MM.1S (cell line): ENCODE results near the gene CCDC88B.

Source experiments
- DNase-seq: peaks from one replicate; pipeline ENCODE4 v3.0.0-alpha.2; 2015
- H2AFZ ChIP-seq: fragments of 300-600 bp; sonication (generic); 2 replicates; pipeline ENCODE4 v1.6.0; 2016; ENCODE audit warnings: antibody characterized with exemption, low read length
- H3F3A ChIP-seq: fragments of 300-600 bp; sonication (generic); 2 replicates; pipeline ENCODE4 v1.6.1; 2016; ENCODE audit warnings: mild to moderate bottlenecking, antibody characterized with exemption, low read length, moderate library complexity, mixed read lengths; ENCODE audit not compliant: insufficient read depth
- H3K27ac ChIP-seq: fragments of 300-600 bp; sonication (generic); 2 replicates; pipeline ENCODE4 v1.5.1; 2016; ENCODE audit warnings: mild to moderate bottlenecking, low read length
- H3K27me3 ChIP-seq: fragments of 300-600 bp; sonication (generic); replicated peaks from 2 replicates; pipeline ENCODE4 v1.6.0; 2016; ENCODE audit warnings: low read length; ENCODE audit not compliant: insufficient read depth
- H3K36me3 ChIP-seq: fragments of 300-600 bp; sonication (generic); replicated peaks from 2 replicates; pipeline ENCODE4 v1.6.1; 2016; ENCODE audit warnings: mild to moderate bottlenecking, low read length, mixed read lengths; ENCODE audit not compliant: insufficient read depth
- H3K4me1 ChIP-seq: fragments of 300-600 bp; sonication (generic); 2 replicates; pipeline ENCODE4 v1.6.1; 2016; ENCODE audit warnings: low read length, mixed read lengths
- H3K4me2 ChIP-seq: fragments of 300-600 bp; sonication (generic); 2 replicates; pipeline ENCODE4 v1.6.0; 2016; ENCODE audit warnings: low read depth, low read length
- H3K4me3 ChIP-seq: fragments of 300-600 bp; sonication (generic); 2 replicates; pipeline ENCODE4 v1.5.1; 2016; ENCODE audit warnings: low read length, mixed read lengths
- H3K79me2 ChIP-seq: fragments of 300-600 bp; sonication (generic); 2 replicates; pipeline ENCODE4 v1.6.1; 2016; ENCODE audit warnings: mixed run types, low read length, mixed read lengths
- H3K9ac ChIP-seq: fragments of 300-600 bp; sonication (generic); 2 replicates; pipeline ENCODE4 v1.6.1; 2016; ENCODE audit warnings: low read length, mixed read lengths
- H3K9me2 ChIP-seq: fragments of 300-600 bp; sonication (generic); replicated peaks from 2 replicates; pipeline ENCODE4 v1.6.1; 2016; ENCODE audit warnings: mild to moderate bottlenecking, low read length, mixed read lengths; ENCODE audit not compliant: insufficient read depth
- H3K9me3 ChIP-seq: fragments of 300-600 bp; sonication (generic); replicated peaks from 2 replicates; pipeline ENCODE4 v1.6.1; 2016; ENCODE audit warnings: mild to moderate bottlenecking, low read length, mixed read lengths; ENCODE audit not compliant: insufficient read depth
- H4K20me1 ChIP-seq: fragments of 300-600 bp; sonication (generic); 2 replicates; pipeline ENCODE4 v1.6.1; 2016; ENCODE audit warnings: mild to moderate bottlenecking, low read length, moderate library complexity, mixed read lengths; ENCODE audit not compliant: insufficient read depth
- EZH2 ChIP-seq: fragments of 300-600 bp; sonication (generic); optimal IDR thresholded peaks from 2 replicates; pipeline ENCODE3; 2017; ENCODE audit warnings: low read depth, mild to moderate bottlenecking, antibody characterized with exemption, low read length, mixed read lengths
- EZH2phosphoT487 ChIP-seq: fragments of 300-600 bp; sonication (generic); IDR thresholded peaks from 2 replicates; pipeline ENCODE4 v1.6.1; 2018; ENCODE audit warnings: antibody characterized with exemption, low read length
- TF ChIP-seq, protein P1 (sequence below): fragments of 300-600 bp; sonication (generic); IDR thresholded peaks from 2 replicates; pipeline ENCODE4 v1.5.1; 2016; ENCODE audit warnings: antibody characterized with exemption, low read length, mixed read lengths

CCDC88B gene

DNA sequence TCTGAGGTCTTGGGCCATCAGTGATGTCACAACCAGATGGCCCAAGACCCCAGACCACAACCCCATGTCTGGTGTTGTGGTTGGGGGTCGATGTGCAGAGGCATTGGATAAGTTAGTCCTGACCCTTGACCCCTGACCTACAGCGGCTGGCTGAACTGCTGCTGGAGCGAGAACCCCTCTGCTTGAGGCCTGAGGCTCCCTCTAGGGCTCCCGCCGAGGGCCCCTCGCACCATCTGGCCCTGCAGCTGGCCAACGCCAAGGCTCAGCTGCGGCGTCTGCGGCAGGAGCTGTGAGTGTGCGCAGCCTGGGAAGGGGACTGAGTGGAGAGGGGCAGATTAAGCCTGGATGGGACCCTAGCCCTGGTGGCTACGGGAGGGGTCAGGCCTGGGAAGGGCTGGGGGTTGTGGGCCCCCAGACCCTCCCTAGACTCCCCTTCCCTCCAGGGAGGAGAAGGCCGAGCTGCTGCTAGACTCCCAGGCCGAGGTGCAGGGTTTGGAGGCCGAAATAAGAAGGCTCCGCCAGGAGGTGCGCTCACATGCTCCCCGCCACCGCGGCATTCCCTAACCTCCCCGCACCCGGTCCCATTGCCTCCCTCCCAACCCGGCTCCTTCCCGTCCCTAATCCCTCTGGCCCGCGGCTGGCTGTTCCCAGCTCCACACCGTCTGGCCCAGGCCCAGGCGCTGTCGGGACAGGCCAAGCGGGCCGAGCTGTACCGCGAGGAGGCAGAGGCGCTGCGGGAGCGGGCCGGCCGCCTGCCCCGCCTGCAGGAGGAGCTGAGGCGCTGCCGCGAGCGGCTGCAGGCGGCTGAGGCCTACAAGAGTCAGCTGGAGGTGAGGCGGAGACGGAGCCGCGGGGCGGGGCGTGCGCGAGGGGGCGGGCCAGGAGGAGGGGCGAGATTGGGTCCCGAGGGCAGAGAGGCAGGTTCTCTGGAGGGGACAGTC, 2.1 kb downstream of the CCDC88B start:
- 0 out of 2 replicates have a peak overlapping the region, but pooled peaks have one; percentile 27 for H2AFZ ChIP-seq
- no peaks in the 10 kb centered on the region for H3K9me2 ChIP-seq

DNA sequence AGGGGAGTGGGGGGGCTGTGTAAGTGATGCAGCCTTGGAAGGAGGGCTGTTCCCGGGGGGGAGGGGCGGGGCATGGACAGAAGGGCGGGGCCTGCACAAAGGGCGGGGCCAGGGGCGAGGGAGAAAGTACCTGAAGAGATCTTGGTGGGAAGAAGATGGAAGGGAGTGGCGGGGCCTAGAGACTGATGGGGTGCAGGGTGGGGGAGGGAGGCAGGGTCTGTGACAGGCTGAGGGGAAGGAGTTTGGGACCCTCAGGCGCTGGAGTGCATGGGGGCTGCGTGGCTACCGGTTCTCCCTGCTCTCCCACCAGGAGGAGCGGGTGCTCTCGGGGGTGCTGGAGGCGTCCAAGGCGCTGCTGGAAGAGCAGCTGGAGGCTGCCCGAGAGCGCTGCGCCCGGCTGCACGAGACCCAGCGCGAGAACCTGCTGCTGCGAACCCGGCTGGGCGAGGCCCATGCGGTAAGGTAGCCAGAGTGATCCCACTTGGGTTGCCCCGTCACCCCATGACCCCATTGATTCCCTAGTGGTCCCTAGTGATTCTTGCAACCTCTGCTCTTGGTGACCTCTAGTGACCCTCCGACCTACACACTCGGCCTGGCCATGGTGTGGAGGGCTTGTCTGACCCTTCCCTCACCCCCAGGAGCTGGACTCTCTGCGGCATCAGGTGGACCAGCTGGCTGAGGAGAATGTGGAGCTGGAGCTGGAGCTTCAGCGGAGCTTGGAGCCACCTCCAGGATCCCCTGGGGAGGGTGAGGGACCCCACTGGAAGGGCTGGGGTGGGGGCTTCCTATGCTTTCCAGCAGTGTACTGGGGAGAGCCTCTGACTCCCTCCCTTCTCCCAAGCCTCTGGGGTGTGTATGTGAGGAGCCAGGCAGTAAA, 3.1 kb downstream of the CCDC88B start:
- Histone ChIP-seq H2AFZ (no peak overlapping the region), H3K4me2 (no peak overlapping the region), H3F3A (peaks cover 9% of the 10 kb centered on the region), H3K9me3 (no peaks in the 10 kb centered on the region), H3K9me2 (no peaks in the 10 kb centered on the region), H3K4me1 (peaks cover 7% of the 10 kb centered on the region), H3K36me3 (no peaks in the 10 kb centered on the region), H3K79me2 (peaks cover 39% of the 10 kb centered on the region), H3K27me3 (no peaks in the 10 kb centered on the region), H4K20me1 (no peaks in the 10 kb centered on the region), H3K9ac (no peak overlapping the region), H3K27ac (no peak overlapping the region), H3K4me3 (no peak overlapping the region)
- DNase-seq, result no peak
- TF ChIP-seq, protein P1, sequence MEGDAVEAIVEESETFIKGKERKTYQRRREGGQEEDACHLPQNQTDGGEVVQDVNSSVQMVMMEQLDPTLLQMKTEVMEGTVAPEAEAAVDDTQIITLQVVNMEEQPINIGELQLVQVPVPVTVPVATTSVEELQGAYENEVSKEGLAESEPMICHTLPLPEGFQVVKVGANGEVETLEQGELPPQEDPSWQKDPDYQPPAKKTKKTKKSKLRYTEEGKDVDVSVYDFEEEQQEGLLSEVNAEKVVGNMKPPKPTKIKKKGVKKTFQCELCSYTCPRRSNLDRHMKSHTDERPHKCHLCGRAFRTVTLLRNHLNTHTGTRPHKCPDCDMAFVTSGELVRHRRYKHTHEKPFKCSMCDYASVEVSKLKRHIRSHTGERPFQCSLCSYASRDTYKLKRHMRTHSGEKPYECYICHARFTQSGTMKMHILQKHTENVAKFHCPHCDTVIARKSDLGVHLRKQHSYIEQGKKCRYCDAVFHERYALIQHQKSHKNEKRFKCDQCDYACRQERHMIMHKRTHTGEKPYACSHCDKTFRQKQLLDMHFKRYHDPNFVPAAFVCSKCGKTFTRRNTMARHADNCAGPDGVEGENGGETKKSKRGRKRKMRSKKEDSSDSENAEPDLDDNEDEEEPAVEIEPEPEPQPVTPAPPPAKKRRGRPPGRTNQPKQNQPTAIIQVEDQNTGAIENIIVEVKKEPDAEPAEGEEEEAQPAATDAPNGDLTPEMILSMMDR, result no peak
- TF ChIP-seq EZH2phosphoT487 (no peak), EZH2 (no peak)

More for the DNA sequence above, 2.1 kb downstream of the CCDC88B start:
- peak overlapping the region; percentile 42 for H3K4me3 ChIP-seq
- H3K4me1 ChIP-seq, result peaks cover 7% of the 10 kb centered on the region
- DNase-seq, result peak; percentile 91
- peaks cover 39% of the 10 kb centered on the region for H3K79me2 ChIP-seq
- H3K27ac ChIP-seq, result no peak overlapping the region
- TF ChIP-seq, protein P1, result peak; percentile 41
- TF ChIP-seq EZH2, result no peak
- no peaks in the 10 kb centered on the region for H4K20me1 ChIP-seq
- H3K4me2 ChIP-seq, result peak overlapping the region; percentile 72
- no peaks in the 10 kb centered on the region for H3K9me3 ChIP-seq
- H3K27me3 ChIP-seq, result no peaks in the 10 kb centered on the region
- H3K36me3 ChIP-seq, result no peaks in the 10 kb centered on the region
- H3K9ac ChIP-seq, result peak overlapping the region; percentile 21; the same call in 1 of the 2 replicates
- peaks cover 9% of the 10 kb centered on the region for H3F3A ChIP-seq

DNA sequence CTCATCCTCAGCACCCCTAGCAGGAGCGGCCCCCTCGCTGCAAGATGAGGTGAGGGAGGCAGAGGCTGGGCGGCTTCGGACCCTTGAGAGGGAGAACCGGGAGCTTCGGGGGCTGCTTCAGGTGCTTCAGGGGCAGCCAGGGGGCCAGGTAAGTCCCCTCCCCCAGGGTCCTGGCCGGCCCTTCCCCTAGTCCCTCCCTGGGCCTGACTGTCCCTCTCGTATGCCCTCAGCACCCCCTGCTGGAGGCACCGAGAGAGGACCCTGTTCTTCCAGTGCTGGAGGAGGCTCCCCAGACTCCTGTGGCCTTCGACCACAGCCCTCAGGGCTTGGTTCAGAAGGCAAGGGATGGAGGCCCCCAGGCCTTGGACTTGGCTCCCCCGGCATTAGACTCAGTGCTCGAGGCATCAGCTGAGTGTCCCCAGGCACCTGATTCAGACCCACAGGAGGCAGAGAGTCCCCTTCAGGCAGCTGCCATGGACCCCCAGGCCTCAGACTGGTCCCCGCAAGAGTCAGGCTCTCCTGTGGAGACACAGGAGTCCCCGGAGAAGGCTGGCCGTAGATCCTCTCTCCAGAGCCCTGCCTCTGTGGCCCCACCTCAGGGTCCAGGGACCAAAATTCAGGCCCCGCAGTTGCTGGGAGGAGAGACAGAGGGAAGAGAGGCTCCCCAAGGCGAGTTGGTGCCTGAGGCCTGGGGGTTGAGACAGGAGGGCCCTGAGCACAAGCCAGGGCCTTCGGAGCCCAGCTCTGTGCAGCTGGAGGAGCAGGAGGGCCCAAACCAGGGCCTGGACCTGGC, 4.0 kb downstream of the CCDC88B start:
- Histone ChIP-seq H3K9me2 (no peaks in the 10 kb centered on the region), H2AFZ (no peak overlapping the region), H3K9ac (no peak overlapping the region), H3K4me3 (no peak overlapping the region), H3K79me2 (peaks cover 39% of the 10 kb centered on the region), H3K27ac (no peak overlapping the region), H3K27me3 (no peaks in the 10 kb centered on the region), H4K20me1 (no peaks in the 10 kb centered on the region), H3K4me2 (no peak overlapping the region), H3K36me3 (no peaks in the 10 kb centered on the region), H3F3A (peaks cover 9% of the 10 kb centered on the region), H3K9me3 (no peaks in the 10 kb centered on the region), H3K4me1 (peaks cover 7% of the 10 kb centered on the region)
- no peak for DNase-seq
- TF ChIP-seq EZH2 (no peak), EZH2phosphoT487 (no peak)
- TF ChIP-seq, protein P1, result no peak
